ENCODE results near the gene MGA.

Gene MGA

DNA sequence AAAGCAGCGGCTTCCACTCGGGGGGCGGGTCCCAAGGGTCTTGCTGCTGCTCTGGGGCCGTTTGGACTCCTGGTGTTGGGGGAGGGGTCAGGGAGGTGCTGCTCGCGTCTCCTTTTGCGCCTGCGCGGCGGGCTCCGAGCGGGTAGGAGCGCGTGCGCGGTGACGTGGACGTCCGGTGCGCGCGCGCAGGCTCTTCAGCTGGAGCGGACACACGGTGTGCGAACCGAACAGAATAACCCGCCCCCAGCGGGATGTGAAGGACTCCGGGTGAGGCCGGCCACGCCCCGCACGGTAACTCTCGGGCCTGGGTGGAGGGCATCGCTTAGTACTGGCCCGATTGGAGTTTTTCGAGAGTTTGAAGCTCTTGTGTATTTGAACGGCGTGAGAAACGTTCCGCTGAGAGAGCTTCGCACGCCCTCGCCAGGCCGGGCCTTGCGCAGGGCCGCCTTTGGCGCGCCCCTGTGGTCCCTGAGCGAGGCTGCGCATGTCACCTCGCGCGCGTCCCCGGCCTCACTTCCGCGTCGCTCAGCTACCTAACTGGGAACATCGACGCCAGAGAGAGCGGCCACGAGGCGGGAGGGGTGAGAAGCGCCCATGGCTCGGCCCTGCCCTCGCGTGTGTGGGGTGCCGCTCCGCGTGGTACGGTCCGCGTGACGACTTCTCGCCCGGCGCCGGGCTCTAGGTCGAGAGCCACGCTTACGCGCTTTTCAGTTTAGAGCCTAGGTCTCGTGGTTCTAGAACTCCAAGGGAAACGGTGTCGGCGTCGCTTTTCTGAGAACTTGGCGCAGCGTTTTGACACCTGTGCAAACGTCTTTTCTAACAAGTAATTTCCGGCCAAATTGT, at the start of gene MGA:
Gene MGA (plus strand): TSS at position 171 of the 843 bp plus-strand sequence.
- DNase-seq: peak; percentile 96

DNA sequence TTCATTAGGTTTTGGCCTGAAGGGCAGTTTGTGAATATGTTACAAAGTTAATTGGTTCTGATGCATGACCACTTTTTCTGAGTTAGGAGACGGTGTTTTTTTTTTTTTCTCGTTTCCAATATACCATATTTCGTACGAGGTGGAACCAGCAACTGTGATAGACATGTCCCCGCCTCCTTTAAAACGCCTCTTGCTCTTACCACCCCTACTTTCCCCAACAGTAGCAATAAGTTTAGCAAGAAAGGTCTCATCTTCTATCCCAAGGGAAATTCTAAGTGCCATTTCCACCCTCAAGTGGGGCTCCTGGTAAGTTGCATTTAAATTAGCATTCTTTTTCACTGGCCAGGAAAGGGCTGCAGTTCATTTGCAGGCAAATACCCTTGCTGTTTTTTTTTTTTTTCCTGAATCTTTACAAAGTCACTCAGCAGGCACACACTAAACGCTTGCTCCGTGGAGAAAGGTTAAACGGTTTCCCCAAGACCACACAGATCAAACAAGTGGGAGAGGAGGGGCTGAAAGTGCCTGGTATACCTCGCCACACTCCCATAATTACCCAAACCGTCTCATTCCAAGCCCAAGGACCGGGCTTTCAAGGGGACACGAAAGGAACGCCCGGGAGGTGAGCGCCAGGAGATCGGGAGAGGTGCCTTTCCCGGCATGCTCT, 39.5 kb upstream of the MGA start:
- DNase-seq: no peak

DNA sequence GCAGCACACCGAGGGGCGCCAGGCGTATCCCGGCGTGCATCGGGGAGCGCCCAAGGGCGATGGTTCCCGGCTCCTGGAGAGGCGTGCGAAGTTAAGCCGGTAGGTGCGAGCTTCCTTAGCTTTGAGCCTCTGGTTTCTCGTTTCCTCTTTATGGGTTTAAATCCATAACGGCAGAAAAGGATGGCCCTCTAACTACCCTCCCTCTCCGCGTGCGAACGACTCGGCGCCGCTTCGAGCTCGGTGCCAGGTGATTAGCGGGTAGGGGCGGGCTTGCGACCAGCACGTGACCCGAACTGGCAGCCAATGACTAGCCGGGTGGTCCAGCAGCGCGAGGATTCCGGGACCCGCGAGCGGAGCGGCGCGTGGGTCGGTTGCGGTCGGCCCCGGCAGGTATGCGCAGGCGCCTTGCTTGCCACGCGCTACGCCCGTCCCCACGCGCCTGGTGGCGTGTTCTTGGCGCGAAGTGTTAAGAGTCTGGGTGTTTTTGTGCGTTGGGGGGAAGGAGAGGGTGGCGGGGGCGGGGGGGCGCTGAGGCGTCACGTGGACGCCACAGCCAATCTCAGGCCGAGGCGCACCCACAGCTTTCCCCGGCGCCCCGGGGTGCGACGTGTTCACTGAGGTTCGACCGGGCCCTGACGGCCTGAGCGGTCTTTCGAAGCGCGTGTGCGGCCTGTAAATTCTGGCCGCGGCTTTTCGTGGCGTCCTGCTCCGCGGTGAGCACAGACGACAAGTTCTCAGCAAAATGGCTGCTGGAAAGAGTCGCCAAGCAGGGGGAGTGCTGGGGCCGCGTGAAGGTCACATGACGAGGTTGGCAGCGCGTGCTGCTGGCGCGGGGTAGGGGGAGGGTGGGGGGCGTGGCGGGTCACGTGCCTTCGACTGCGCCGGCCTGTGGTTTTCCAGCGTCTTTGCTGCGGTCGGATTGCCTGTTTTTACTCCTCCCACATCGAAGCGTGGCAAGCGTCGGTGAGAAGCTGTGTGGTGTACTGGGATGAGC, 38.7 kb upstream of the MGA start:
- peak; percentile 95 for DNase-seq

DNA sequence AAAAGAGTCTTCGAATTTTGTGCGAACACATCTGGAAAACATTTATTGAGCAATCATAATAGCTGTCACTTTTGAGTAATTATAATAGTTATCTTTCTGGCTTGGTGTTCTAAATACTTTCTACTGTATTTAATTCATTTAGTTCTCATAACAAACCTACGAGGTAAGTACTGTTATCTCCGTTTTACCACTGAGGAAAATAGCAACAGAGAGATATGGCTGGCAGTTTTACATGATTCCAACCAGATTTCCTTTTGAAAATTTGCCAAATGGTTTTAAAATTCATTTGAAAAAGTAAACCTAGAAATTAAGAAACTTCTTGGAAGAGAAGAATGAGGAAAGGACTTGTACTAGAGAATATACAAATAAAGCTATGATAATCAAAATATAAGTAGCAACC, 37.3 kb upstream of the MGA start:
- DNase-seq: no peak

DNA sequence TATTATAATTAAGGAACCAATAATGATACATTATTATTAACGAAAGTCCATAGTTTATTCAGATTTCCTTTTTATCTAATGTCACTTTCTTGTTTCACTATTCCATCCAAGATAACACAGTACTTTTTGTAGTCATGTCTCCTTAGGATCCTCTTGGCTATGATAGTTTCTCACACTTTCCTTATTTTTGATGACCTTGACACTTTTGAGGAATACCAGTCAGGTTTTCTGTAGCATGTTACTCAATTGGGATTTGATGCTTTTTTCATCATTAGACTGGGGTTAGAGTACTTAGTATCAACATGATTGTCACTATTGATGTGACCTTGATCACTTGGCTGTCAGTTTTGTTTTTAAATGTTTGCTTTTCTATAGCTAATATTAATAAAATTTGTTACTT, 33.0 kb upstream of the MGA start:
- no peak for DNase-seq

DNA sequence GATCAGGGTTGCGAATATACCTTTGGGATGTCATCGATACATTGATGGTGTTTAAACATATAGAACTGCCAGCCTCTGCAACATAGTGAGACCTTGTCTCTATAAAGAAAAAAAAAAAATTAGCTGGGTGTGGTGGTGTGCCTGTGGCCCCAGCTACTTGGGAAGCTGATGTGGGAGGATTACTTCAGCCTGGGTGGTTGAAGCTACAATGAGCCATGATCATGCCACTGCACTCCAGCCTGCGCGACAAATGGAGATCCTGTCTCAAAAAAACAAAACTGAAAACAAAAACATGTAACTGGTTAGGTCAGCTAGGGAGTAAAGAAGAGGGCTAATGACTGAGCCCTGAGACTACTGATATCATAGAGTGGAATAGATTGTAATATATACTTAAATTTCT, 30.7 kb upstream of the MGA start:
- no peak for DNase-seq

DNA sequence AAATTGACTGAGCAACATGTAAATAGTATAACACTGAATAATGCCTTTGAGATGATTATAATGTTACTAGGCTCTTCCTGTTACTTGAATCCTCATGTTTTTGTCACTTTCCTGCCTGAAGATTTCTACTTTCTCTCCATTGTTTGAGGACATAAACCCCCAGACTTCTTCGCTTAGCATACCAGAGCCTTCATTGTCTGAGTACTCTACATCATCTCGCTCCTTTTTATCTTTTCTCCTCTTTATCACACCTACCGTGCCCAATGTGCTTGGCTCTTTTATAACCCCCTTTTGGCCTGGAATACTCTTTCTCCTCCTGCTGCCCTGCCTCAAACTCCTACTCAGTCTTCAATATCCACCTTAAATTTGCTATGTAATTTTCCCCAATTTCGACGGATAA, 30.3 kb upstream of the MGA start:
- no peak for DNase-seq

DNA sequence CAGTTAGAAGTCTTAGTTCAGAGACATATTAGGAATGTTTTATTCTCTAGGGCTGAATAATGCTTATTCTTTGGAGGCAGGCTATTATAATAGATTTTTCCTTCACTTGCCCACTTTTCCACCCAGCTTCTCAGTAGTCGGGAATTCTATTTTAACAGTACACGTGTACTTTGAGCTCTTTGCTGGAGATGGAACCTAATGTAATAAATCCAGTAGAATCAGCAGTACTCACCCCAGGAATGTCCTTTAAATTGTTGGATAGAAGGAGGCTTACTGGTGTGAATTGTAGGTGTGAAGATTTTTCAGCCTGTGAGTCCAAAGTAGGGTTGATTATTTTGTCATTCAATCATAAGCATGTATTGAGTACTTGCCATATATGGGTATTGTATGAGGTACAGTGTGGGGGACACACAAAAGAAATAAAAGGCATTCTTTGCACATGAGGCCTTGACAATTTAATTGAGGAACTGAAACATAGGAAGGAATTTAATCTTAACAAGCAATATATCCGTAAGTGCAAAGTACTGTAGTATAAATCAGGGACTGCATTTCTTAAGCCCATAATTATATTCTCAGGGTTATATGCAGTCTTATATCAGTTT, 29.5 kb upstream of the MGA start:
- DNase-seq: no peak

DNA sequence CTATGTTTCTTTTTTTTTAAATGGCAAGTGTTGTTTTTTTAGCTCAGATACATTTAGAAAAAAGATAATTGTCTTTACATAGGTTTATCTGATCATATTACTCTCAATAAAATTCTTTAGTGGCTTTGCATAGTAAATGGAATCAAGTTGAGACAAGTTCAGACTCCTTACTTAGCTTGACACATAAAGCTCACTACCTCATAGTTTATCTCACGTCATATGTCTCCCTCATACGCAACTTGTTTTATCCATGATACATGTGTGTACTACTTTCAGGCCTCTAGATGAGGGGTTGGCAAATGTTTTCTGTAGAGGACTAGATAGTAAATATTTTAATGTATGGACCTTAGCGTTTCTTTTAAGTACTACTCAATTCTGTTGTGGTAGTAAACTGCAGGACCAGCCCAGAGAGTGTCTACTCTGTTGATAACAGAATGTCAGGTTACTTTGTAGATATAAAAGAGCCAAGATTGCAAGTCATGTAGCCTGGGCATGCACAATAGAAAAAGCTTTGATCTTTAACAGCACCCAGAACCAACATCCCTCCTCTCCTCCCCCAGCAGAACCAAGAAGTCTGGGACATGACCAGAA, 28.2 kb upstream of the MGA start:
- DNase-seq: no peak

DNA sequence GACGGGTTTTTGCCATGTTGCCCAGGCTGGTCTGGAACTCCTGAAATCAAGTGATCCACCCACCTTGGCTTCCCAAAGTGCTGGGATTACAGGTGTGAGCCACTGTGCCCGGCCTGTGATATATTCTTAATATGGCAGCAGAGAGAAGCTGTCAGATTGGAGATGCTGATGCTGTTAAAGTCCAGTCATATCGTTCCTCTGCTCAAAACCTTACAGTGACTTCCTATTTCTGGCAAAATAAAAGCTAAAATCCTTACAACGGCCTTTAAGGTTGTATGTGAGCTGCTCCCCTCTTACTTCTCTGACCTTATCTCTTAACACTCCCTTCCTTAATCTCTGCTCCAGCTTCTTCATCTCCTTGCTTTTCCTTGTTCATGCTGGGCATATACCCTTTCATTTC, 26.6 kb upstream of the MGA start:
- DNase-seq: no peak

DNA sequence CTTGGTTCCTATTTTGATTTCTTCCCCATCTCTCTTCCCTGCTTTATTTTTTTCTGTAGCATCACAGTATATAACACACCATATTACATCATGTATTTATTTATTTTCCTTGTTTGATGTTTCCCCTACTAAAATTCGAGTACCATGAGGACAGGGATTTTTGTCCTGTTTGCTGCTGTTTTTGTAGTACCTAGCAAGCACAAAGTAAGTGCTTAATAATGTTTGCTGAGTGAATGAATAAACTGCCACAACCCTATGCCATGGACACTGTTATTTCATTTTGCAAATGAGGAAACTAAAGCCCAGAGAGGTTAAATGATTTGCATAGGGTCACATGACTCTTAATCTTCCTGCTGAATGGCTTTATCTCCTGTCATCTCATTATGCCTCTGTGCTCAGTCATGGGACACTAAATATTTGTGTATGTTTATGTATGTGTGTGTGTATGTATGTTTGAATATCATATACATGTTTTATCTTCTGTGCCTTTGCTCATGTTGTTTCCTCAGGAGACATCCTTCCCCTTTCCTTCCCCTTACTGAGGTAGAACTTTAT, 26.1 kb upstream of the MGA start:
- no peak for DNase-seq

DNA sequence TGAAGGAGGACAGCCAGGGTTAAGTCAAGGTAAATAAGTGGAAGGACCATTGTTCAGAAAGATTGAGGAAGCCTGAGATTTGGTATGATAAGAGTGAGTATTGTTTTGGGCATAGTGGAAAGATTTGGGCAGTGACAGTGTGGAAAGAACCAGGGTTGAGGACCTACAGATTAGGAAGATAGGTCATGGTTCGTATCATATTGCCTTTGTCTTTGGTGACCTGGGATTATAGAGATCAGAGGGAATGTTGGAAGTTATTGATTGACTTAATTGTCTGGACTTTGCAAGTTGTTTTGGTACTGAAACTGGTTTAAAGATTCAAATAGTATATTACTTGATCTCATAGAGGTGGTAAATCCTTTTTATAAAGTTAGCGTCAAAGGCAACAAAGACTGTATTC, 23.1 kb upstream of the MGA start:
- DNase-seq: no peak

DNA sequence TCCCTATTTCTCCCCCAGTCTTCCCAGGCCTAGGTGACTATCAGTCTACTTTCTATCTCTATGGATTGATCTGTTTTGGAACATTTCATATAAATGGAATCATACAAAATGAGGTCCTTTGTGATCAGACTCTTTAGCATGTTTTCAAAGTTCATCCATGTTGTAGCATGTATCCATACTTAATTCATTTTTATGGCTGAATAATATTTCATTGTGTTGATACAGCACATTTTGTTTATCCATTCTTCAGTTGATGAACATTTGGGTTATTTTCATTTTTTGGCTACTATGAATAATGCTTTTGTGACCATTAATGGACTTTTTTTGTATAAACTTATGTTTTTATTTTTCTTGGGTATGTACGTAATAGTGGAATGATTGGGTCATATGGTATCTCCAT, 19.2 kb upstream of the MGA start:
- no peak for DNase-seq

DNA sequence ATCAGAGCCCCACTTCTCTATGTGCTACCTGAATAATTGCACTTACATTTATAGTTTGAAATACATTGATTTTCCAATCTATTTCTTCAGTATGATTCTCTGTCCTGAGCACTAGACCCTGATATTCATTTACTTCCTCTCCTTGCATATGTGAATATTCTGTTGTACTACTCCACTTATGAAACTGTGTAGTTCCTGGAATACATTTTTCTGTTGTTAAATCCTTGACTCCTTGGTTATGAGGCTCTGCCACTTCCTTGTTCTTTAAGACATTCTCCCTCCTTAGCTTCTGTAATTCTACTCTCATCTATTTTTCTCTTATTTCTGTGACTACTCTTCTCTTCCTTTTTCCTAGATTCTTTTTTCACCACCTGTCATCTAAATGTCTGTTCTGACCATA, 12.9 kb upstream of the MGA start:
- no peak for DNase-seq

DNA sequence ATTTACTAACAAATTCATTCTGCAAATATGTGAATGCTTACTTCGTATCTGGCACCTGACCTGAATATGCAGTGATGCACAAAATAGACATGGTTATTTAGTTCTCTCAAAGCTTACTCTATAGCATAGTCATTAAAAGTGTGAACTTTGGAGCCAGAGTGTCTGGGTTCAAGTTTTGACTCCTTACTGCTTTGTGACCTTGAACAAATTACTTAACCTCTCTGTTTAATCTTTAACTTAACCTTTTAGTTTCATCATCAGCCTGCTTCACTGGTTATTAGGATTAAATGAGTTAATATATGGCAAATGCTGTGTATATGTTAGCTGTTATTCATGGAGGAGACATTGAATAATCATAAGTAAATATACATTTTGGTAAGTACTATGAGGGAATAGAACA, 12.1 kb upstream of the MGA start:
- DNase-seq: no peak

DNA sequence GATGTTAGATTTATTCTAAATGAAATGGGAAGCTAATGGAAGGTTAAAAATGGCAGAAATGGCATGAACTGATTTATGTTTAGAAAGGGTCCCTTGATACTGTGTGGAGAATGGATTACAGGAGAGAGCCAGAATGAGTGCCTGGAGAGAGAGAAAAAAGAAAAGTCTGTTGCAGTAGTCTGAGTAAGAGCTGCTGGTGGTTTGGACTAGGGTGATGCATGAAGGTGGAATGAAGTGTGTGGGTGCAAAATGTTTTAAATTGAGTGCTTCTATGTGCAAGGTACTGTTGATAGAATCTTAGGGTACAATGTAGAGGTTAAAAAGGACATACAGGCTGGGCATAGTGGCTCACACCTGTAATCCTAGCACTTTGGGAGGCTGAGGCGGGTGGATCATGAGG, 11.4 kb upstream of the MGA start:
- no peak for DNase-seq

DNA sequence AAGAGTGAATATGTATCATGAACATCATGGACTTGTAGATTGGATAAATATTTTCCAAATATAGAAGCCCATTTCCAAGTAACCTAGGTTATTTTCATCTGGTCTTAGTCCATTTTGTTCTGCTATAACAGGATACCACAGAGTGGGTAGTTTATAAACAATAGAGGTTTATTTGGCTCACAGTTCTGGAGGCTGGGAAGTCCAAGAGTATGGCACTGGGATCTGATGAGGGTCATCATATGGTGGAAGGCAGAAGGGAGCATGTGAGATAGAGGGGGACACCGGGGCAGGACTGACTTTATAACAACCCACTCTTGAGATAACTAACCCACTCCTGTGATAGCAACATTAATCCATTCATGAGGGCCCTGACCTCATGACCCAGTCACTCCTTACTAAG, 9.4 kb upstream of the MGA start:
- DNase-seq: no peak

DNA sequence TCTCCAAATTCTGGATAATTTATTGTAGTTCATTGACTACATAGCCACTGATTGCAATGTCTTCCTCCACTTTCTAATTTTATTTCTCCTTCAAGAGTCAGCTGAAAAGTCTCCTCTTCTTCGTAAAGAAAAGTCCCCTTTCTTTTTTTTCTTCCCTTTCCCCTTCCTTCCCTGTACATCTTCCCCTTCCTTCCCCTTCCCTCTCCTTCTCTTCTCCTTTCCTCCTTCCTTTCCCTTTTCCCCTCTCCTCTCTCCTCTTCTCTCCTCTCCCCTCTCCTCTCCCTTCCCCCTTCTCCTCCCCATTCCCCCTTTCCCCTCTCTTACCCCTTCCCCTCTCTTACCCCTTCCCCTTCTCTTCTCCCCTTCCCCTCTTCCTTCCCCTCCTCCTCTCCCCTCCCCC, 8.8 kb upstream of the MGA start:
- DNase-seq: no peak

DNA sequence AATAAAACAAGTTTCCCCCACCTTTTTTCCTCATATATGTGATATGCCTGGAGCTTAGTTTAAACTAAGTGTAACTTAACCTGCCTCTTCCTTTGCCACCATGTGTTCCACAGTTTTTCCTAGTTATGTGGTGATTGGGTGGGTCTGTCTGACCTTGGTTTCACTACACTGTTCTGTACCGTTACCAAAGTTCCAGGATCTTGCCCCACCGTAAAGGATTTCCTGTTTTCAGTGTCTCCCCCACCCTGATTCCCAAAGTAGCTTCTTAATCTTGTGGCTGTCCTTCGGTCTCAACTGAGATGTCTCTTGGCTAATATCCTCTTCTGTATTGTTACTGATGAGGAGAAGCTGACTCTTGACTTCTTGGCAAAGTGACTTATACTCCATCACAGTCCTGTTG, 6.4 kb upstream of the MGA start:
- no peak for DNase-seq

DNA sequence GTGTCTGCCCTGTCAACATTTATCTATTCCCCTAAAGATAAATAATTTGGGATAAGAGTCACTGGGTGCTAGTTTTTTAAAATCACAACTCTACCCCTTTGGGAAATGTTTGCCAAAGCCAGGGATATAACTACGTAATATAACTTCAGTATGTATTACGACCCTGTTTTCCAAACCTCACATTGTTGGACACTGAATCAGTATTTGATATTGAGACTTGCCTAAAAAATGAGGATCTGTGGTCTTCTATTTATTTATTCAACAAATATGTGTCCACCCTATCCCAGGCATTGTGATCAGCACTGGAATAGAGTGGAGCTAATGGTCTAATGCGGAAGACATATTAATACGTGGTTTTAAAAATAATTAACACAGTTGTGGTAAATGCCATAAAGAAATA, 4.5 kb upstream of the MGA start:
- DNase-seq: no peak

DNA sequence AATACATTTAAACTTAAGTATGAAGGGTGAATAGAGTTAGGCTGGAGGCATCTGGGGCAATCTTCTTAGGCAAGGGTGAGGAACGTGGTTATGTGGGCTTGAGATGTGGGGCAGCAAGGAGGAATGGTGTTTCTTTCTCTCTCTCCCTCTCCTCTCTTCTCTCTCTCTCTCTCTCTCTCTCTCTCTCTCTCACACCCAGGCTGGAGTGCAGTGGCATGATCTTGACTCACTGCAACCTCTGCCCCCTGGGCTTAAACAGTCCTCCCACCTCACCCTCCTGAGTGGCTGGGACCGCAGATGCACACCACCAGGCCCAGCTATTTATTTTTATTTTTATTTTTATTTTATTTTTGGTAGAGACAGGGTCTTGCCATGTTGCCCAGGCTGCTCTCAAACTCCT, 4.0 kb upstream of the MGA start:
- no peak for DNase-seq

DNA sequence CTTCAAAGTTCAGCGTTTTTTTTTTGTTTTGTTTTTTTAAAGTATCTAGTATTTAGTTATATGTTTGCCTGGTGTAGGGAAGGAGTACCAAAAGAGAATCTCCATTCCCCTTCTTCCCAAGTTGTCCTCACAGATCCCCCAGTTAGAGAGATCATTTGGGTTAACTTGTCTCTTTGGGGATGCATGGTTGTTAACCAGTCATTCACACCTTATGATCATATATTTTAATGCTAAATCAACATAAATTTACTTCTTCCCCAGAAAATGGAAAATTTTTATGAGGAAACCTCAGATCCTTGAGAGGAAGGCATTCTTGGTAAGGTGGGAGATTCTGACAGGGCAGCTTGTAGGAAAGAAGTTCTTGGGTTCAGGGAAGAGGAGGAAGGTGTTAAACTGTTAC, 1.5 kb upstream of the MGA start:
- no peak for DNase-seq
